Head of caudate nucleus (tissue), 42 donors: ENCODE measurements around the gene BOC.

Experiments
- DNase-seq, 42 donors: peaks; one replicate each; pipeline versions ENCODE4 v3.0.0 to v3.0.0-alpha.2; 2020 to 2021; ENCODE audit warnings: mixed read lengths in 7 of 42
- intact Hi-C: fragments of 100-400 bp; cut with DNase I; formaldehyde crosslinking; loops from one replicate; pipeline ENCODE4 v1.15.0; 2022

BOC gene

GRCh38 chr3:113261063-113261625 is 49.8 kb downstream of the BOC start:
- intact Hi-C loops, result no loop called here
- DNase-seq, result no peak

- intact Hi-C loops, result no loop called here
- no peak for DNase-seq
Observed at GRCh38 chr3:113261626-113262303, 50.4 kb downstream of the BOC start.

GRCh38 chr3:113262304-113262665 is 50.9 kb downstream of the BOC start:
- DNase-seq, result no peak
- intact Hi-C loops, result no loop called here

- intact Hi-C loops, result no loop called here
- no peak for DNase-seq
Observed at GRCh38 chr3:113263020-113263419, 51.7 kb downstream of the BOC start.

- no peak for DNase-seq
- intact Hi-C loops, result no loop called here
Observed at GRCh38 chr3:113263778-113264177, 52.4 kb downstream of the BOC start.

GRCh38 chr3:113264283-113265131 is 53.1 kb downstream of the BOC start:
- intact Hi-C loops, result no loop called here
- peak in 41 of 42 donors; percentile 18 to 74 (median 54) for DNase-seq

- peak in 1 of 42 donors; percentile 42 for DNase-seq
- intact Hi-C loops, result no loop called here
Observed at GRCh38 chr3:113265231-113265630, 53.9 kb downstream of the BOC start.

- no peak for DNase-seq
- intact Hi-C loops, result no loop called here
Observed at GRCh38 chr3:113266738-113267137, 55.4 kb downstream of the BOC start.

GRCh38 chr3:113268311-113268710 is 57.0 kb downstream of the BOC start:
- intact Hi-C loops, result no loop called here
- DNase-seq, result no peak

- no peak for DNase-seq
- intact Hi-C loops, result no loop called here
Observed at GRCh38 chr3:113268942-113269341, 57.6 kb downstream of the BOC start.

GRCh38 chr3:113269661-113270060 is 58.3 kb downstream of the BOC start:
- intact Hi-C loops, result no loop called here
- no peak for DNase-seq

- no peak for DNase-seq
- intact Hi-C loops, result no loop called here
Observed at GRCh38 chr3:113270068-113270467, 58.7 kb downstream of the BOC start.

- intact Hi-C loops, result no loop called here
Observed at GRCh38 chr3:113270786-113271185, 59.4 kb downstream of the BOC start.

GRCh38 chr3:113271189-113271588 is 59.8 kb downstream of the BOC start:
- DNase-seq, result no peak
- intact Hi-C loops, result no loop called here

More at GRCh38 chr3:113270786-113271185, 59.4 kb downstream of the BOC start:
- DNase-seq, result no peak

GRCh38 chr3:113271594-113272384 is 60.4 kb downstream of the BOC start:
- DNase-seq, result no peak
- intact Hi-C loops, result no loop called here

GRCh38 chr3:113272385-113272779 is 61.0 kb downstream of the BOC start:
- intact Hi-C loops, result no loop called here
- DNase-seq, result no peak

- intact Hi-C loops, result no loop called here
- DNase-seq, result no peak
Observed at GRCh38 chr3:113273011-113273410, 61.7 kb downstream of the BOC start.

GRCh38 chr3:113273604-113274378 is 62.4 kb downstream of the BOC start:
- intact Hi-C loops, result no loop called here

More at GRCh38 chr3:113273604-113274378, 62.4 kb downstream of the BOC start:
- no peak for DNase-seq
